GM10248 (cell line): Measurements from ENCODE around the gene SESN1.

Experiments
- CTCF ChIA-PET: fragments of 300-600 bp; sonication (Branson Sonifier 250); formaldehyde crosslinking; extraction: SDS; loops from one replicate; lab custom pipeline; 2021; ENCODE audit warnings: antibody characterized with exemption; lab: Yijun Ruan, JAX
- POLR2A ChIA-PET: fragments of 350-650 bp; sonication (Branson Sonifier 250); formaldehyde crosslinking; extraction: SDS; loops from one replicate; lab custom pipeline; 2020; ENCODE audit warnings: antibody characterized with exemption; lab: Yijun Ruan, JAX
- DNase-seq: peaks from one replicate; pipeline ENCODE4 v3.0.0; 2012; ENCODE audit errors: extremely low spot score
- CTCF ChIP-seq: IDR thresholded peaks from 2 replicates; pipeline ENCODE4 v1.5.1; 2012; ENCODE audit warnings: mild to moderate bottlenecking, low read depth; ENCODE audit errors: extremely low read depth, missing control alignments, control extremely low read depth

SESN1 gene

GRCh38 chr6:108952776-108953486 is 141.7 kb downstream of the SESN1 start:
- POLR2A ChIA-PET = interaction anchor here (0.5 kb wide), 1 partner anchor 20 kb away, joined by 7 read pairs; no protein-coding TSS in a partner anchor
- CTCF ChIA-PET = no interaction called here
- no peak for DNase-seq
- TF ChIP-seq CTCF = no peak

- DNase-seq = no peak
- ChIA-PET POLR2A (no interaction called here), CTCF (interaction anchor here (1.6 kb wide), 1 partner anchor 10 kb away, joined by 4 read pairs; no protein-coding TSS in a partner anchor)
- no peak for TF ChIP-seq CTCF
These were observed 143.2 kb downstream of the SESN1 start for GRCh38 chr6:108951351-108951953.

- CTCF ChIA-PET = interaction anchor here (1.0 kb wide), 3 partner anchors 11 to 462 kb away, joined by 3 to 4 read pairs (median 3); no protein-coding TSS in a partner anchor
- POLR2A ChIA-PET = no interaction called here
- TF ChIP-seq CTCF = no peak
- DNase-seq = no peak
These were observed 146.4 kb downstream of the SESN1 start for GRCh38 chr6:108948181-108948661.

GRCh38 chr6:108947114-108947854 is 147.4 kb downstream of the SESN1 start:
- DNase-seq = no peak
- ChIA-PET POLR2A (no interaction called here), CTCF (no interaction called here)
- TF ChIP-seq CTCF = no peak

- TF ChIP-seq CTCF = no peak
- CTCF ChIA-PET = no interaction called here
- POLR2A ChIA-PET = no interaction called here
- DNase-seq = no peak
These were observed 148.0 kb downstream of the SESN1 start for GRCh38 chr6:108946695-108947094.

- CTCF ChIA-PET = interaction anchor here (1.1 kb wide), 1 partner anchor 91 kb away, joined by 3 read pairs; no protein-coding TSS in a partner anchor
- no peak for TF ChIP-seq CTCF
- POLR2A ChIA-PET = no interaction called here
- DNase-seq = no peak
These were observed 148.9 kb downstream of the SESN1 start for GRCh38 chr6:108945681-108946159.
